Measurements from ENCODE around the gene ADSS1. TPM values are rescaled to one million over a fixed set of nuclear protein-coding genes. Genes with fewer than 3 reads are reported as not detected.

Gene ADSS1
- total RNA-seq, 1 donor from 2014 or later: 3.7 TPM

DNA sequence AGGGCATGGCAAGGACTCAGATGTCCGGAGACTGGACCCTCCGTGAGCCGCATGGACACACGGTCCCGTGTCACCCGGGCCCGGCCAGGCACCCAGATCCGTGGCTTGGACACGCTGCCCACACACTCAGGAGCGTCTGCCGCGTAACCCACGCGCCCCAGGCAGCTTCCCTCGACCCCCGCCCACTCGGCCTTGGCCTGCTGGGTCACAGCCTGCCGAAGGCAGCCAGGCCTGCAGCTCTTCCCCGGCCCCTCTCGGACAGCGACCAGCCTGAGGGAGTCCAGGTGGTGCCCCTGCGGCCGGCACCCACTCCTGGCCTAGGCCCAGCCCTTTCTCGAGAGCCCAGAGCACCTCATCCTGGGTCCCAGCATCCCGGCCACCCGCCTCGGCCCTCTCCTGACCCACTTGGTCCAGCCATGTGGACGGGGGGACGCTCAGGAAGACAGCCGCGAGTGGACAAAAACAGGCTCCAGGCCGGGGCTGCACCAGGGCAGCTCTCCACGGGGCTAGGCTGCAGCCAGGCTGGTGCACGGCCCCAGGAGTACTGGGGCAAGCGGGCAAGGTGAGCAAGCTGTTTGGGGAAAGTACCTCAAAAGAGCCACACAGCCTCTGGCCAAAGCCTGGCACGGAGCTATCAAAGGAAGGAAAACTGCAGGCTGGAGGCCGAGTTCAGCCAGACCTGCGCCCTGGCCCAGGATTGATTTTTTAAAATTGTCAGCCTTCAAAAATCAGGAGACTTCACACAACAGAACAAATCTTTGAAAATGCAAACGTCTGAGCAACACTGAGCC lies 65.0 kb downstream of the ADSS1 start:
- no peak overlapping the region for H3K4me3 Mint-ChIP-seq (ENCODE audit: unreplicated experiment)
- peaks cover 2% of the 10 kb centered on the region for H3K36me3 Mint-ChIP-seq (ENCODE audit: unreplicated experiment)
- TF ChIP-seq CTCF (IDR thresholded peaks at IDR 0.05): no peak
- H3K27me3 Mint-ChIP-seq (ENCODE audit: unreplicated experiment): no peaks in the 10 kb centered on the region
- no peaks in the 10 kb centered on the region for H3K9me3 Mint-ChIP-seq (ENCODE audit: unreplicated experiment)
- no peak for DNase-seq (ENCODE audit: extremely low spot score, unreplicated experiment)
- no peak overlapping the region for H3K27ac Mint-ChIP-seq (ENCODE audit: unreplicated experiment)
- H3K4me1 Mint-ChIP-seq (ENCODE audit: unreplicated experiment): peaks cover 32% of the 10 kb centered on the region

- no peak for TF ChIP-seq CTCF (IDR thresholded peaks at IDR 0.05)
- no peak for DNase-seq (ENCODE audit: extremely low spot score, unreplicated experiment)
- peaks cover 34% of the 10 kb centered on the region for H3K4me1 Mint-ChIP-seq (ENCODE audit: unreplicated experiment)
- H3K36me3 Mint-ChIP-seq (ENCODE audit: unreplicated experiment): peaks cover 2% of the 10 kb centered on the region
- H3K27me3 Mint-ChIP-seq (ENCODE audit: unreplicated experiment): no peaks in the 10 kb centered on the region
- no peaks in the 10 kb centered on the region for H3K9me3 Mint-ChIP-seq (ENCODE audit: unreplicated experiment)
- H3K27ac Mint-ChIP-seq (ENCODE audit: unreplicated experiment): no peak overlapping the region
- no peak overlapping the region for H3K4me3 Mint-ChIP-seq (ENCODE audit: unreplicated experiment)
Measured at GRCh38 chr14:104789752-104790743, 66.0 kb downstream of the ADSS1 start.

DNA sequence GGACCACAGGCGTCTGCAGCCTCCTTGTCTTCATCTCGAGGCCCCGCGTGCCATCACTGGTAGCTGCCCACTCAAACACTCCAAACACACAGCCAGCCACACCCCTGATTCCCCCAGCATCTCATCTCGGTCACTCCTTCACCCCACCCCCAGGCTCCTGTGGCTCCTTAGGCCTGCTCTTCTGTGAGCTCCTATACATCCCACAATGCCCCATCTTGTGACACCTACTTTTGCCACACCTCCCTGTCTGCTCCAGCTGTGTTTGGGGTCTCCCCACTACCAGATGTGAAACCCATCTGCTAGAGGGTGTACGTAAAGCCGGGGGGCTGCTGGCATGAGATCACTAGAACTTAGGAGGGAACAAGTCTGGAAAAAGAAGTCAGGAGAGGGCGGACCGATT lies 67.4 kb downstream of the ADSS1 start:
- Mint-ChIP-seq H3K4me3 (ENCODE audit: unreplicated experiment) (no peak overlapping the region), H3K4me1 (ENCODE audit: unreplicated experiment) (peaks cover 34% of the 10 kb centered on the region), H3K27ac (ENCODE audit: unreplicated experiment) (peak overlapping the region; percentile 44), H3K27me3 (ENCODE audit: unreplicated experiment) (no peaks in the 10 kb centered on the region), H3K36me3 (ENCODE audit: unreplicated experiment) (peaks cover 2% of the 10 kb centered on the region), H3K9me3 (ENCODE audit: unreplicated experiment) (no peaks in the 10 kb centered on the region)
- TF ChIP-seq CTCF (IDR thresholded peaks at IDR 0.05): no peak
- DNase-seq (ENCODE audit: extremely low spot score, unreplicated experiment): no peak

DNA sequence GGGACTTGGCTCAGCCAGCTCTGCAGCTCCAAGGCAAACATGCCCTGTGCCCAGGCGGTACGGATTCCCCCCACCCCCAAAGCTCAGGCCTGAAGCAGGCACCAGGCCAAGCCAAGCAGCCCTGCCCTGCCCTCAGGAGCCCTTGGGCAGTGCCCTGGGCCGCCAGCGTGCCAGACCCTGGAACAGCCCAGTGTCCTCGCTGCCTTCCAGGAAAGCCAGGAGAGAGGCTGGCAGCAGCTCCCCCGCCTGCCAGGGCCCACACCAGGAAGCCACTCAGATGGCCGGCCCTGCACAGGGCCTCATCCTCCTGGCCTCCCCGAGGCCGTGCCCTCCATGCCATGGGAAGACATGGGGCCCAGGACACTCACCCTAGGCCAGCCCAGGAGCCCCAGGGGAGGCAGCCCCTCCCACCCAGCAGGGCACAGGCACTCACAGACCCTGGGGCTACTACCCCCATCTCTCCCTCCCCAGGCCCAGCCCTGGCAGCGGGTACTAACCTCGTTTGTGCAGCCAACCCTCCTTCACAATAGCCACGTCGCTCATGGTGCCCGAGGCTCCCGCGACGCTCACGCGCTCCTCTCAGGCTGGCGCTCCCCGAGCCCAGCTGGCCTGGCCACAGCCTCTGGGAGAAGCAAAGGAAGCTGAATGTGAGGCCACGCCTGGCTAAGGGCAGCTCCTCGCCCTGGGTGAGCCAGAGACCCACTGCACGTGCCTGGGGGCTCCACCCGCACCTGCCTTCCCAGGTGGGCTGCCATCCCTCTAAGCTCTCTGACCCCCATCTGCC lies 68.3 kb downstream of the ADSS1 start:
- Mint-ChIP-seq H3K27ac (ENCODE audit: unreplicated experiment) (peak overlapping the region; percentile 85), H3K36me3 (ENCODE audit: unreplicated experiment) (peaks cover 2% of the 10 kb centered on the region), H3K4me3 (ENCODE audit: unreplicated experiment) (peak overlapping the region; percentile 22), H3K9me3 (ENCODE audit: unreplicated experiment) (no peaks in the 10 kb centered on the region), H3K4me1 (ENCODE audit: unreplicated experiment) (peaks cover 34% of the 10 kb centered on the region), H3K27me3 (ENCODE audit: unreplicated experiment) (no peaks in the 10 kb centered on the region)
- TF ChIP-seq CTCF (IDR thresholded peaks at IDR 0.05): no peak
- no peak for DNase-seq (ENCODE audit: extremely low spot score, unreplicated experiment)

All from osteocyte (in vitro differentiated cells).